ENCODE measurements around the gene CD52. TPM values are rescaled to one million over a fixed set of nuclear protein-coding genes. Genes with fewer than 3 reads are reported as not detected.
A peak's percentile ranks its signal among the peaks of the same experiment; 100 is the strongest.

CD52 gene
- total and polyA plus RNA-seq, 2 experiments from 2014 or later: 7.3 TPM; not detected in 1

DNA sequence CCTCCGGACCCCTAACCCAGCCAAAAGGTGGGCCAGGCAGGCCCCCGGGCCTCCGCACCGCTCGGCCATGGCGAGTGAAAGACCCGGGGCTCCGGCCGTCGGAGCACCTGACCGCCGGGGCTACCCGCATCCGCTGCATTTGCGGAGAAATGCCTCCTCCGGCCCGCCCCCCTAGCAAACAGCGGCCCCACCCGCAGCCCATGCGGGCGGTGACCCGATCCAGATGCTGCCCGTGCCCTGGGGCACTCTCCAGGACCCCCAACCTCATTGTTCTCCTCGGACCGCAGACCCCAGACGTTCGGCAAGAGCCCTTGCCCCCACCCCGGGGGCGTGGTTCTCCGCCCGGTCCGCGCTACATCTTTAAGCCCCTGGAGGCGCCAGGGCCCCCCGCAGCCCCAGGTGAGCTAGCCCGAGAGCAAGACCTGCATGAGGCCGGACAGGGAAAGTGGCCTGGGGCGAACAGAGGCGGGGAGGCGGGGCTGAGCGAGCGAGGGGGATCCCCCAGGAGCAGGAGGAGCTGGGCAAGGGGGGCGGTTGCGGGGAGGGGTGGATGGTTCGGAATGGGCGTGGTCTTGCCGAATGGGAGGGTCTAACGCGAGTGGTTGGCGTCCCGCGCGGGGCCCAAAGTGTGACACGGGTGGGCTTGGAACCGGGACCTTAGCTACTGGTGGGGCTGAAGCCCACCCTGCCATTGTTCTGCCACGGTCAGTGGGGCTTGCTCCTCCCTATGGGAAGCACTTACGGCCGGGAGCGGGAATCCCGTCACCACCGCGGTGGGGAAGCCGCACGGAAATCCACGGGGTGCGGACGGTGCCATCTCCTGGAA, 42.4 kb downstream of the CD52 start:
- Histone ChIP-seq H2AFZ (peak overlapping the region; percentile 98), H3K4me3 (peak overlapping the region; percentile 84), H3K27ac (ENCODE audit: low read depth) (no peak overlapping the region), H4K20me1 (replicated peaks; ENCODE audit: insufficient read depth) (no peaks in the 10 kb centered on the region), H3K79me2 (replicated peaks; ENCODE audit: insufficient read depth) (no peaks in the 10 kb centered on the region), H3K36me3 (ENCODE audit: insufficient read depth) (no peaks in the 10 kb centered on the region), H3F3A (replicated peaks; ENCODE audit: low read depth) (peaks cover 16% of the 10 kb centered on the region; the same call in 1 of the 2 replicates), H3K4me2 (peak overlapping the region; percentile 90), H3K9me2 (ENCODE audit: insufficient read depth) (no peaks in the 10 kb centered on the region), H3K27me3 (ENCODE audit: insufficient read depth) (peaks cover 37% of the 10 kb centered on the region), H3K4me1 (ENCODE audit: insufficient read depth) (peaks cover 15% of the 10 kb centered on the region)
- no peaks in the 10 kb centered on the region for H3K9me3 Mint-ChIP-seq
- H3K27ac Mint-ChIP-seq: no peak overlapping the region
- ATAC-seq (peak; percentile 77), DNase-seq (ENCODE audit: low spot score) (peak; percentile 88)
- H3K4me3 Mint-ChIP-seq: peak overlapping the region; percentile 81
- H3K27me3 Mint-ChIP-seq (ENCODE audit: insufficient read depth, low read depth, poor library complexity): peaks cover 41% of the 10 kb centered on the region
- peak; percentile 58 for TF ChIP-seq POLR2AphosphoS5 (IDR thresholded peaks at IDR 0.05; ENCODE audit: low read depth)
- no peak for TF ChIP-seq CREB1 (CRISPR knock-in tag; IDR thresholded peaks at IDR 0.05; ENCODE audit: low read depth)
- H3K4me1 Mint-ChIP-seq: peaks cover 43% of the 10 kb centered on the region
- no peaks in the 10 kb centered on the region for H3K36me3 Mint-ChIP-seq (ENCODE audit: low read depth)

DNA sequence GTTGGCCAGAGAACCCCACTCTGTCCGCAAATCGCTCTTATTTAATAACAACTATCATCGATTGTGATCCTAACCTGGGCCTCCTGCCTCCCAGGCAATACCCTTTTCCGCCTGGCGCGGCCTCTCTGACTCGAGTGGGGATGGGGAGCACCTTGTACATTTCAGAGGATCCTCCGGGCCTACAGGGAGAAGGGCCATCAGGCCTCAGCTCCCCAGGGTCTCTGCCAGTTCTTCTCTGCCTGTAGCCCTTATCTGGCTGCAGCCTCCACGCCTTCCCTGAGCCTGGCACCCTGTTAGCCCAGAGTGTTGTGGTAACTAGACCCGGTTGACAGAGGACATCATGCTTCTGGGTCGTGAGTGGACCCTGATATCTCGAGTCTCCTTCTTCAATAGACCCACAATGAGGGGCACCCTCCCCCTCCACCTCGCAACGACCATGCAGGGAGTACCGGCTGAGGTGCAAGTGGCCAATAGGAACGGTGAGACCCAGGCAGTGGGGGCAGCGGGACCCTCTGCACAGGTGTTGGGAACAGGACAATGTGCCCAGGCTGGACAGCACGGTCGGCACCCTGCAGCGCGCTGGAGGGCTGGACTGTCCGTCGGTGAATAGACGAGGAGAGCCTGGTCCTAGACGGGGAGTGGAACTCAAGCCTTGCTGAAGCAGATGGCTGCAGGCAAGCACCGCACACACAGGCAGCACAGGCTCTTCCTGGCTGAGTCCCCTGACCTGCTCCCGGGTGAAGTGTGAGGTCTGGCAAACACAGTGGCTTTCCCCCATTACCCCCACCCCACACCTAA, 43.2 kb downstream of the CD52 start:
- Histone ChIP-seq H3K4me2 (peak overlapping the region; percentile 90), H3K9me2 (ENCODE audit: insufficient read depth) (no peaks in the 10 kb centered on the region), H3K27me3 (ENCODE audit: insufficient read depth) (peaks cover 42% of the 10 kb centered on the region), H4K20me1 (replicated peaks; ENCODE audit: insufficient read depth) (no peaks in the 10 kb centered on the region), H2AFZ (peak overlapping the region; percentile 98), H3K4me3 (peak overlapping the region; percentile 84), H3K27ac (ENCODE audit: low read depth) (no peak overlapping the region), H3K79me2 (replicated peaks; ENCODE audit: insufficient read depth) (no peaks in the 10 kb centered on the region), H3K36me3 (ENCODE audit: insufficient read depth) (no peaks in the 10 kb centered on the region), H3F3A (replicated peaks; ENCODE audit: low read depth) (peaks cover 16% of the 10 kb centered on the region; the same call in 1 of the 2 replicates), H3K4me1 (ENCODE audit: insufficient read depth) (peaks cover 15% of the 10 kb centered on the region)
- H3K27me3 Mint-ChIP-seq (ENCODE audit: insufficient read depth, low read depth, poor library complexity): peaks cover 41% of the 10 kb centered on the region
- no peak for DNase-seq (ENCODE audit: low spot score)
- no peak; the same call in 2 of the 3 replicates for ATAC-seq
- H3K4me1 Mint-ChIP-seq: peaks cover 39% of the 10 kb centered on the region
- H3K27ac Mint-ChIP-seq: no peak overlapping the region
- no peaks in the 10 kb centered on the region for H3K9me3 Mint-ChIP-seq
- no peaks in the 10 kb centered on the region for H3K36me3 Mint-ChIP-seq (ENCODE audit: low read depth)
- peak overlapping the region; percentile 81 for H3K4me3 Mint-ChIP-seq
- no peak for TF ChIP-seq EZH2phosphoT487 (IDR thresholded peaks at IDR 0.05; ENCODE audit: unreplicated experiment)
- TF ChIP-seq STAT1 (IDR thresholded peaks at IDR 0.05; ENCODE audit: unreplicated experiment): no peak
- no peak for TF ChIP-seq ZNF331 (CRISPR knock-in tag; IDR thresholded peaks at IDR 0.05; ENCODE audit: low read depth)
- TF ChIP-seq POLR2AphosphoS5 (IDR thresholded peaks at IDR 0.05; ENCODE audit: low read depth): no peak
- no peak for TF ChIP-seq ZNF114 (CRISPR knock-in tag; IDR thresholded peaks at IDR 0.05)
- TF ChIP-seq, protein P1, sequence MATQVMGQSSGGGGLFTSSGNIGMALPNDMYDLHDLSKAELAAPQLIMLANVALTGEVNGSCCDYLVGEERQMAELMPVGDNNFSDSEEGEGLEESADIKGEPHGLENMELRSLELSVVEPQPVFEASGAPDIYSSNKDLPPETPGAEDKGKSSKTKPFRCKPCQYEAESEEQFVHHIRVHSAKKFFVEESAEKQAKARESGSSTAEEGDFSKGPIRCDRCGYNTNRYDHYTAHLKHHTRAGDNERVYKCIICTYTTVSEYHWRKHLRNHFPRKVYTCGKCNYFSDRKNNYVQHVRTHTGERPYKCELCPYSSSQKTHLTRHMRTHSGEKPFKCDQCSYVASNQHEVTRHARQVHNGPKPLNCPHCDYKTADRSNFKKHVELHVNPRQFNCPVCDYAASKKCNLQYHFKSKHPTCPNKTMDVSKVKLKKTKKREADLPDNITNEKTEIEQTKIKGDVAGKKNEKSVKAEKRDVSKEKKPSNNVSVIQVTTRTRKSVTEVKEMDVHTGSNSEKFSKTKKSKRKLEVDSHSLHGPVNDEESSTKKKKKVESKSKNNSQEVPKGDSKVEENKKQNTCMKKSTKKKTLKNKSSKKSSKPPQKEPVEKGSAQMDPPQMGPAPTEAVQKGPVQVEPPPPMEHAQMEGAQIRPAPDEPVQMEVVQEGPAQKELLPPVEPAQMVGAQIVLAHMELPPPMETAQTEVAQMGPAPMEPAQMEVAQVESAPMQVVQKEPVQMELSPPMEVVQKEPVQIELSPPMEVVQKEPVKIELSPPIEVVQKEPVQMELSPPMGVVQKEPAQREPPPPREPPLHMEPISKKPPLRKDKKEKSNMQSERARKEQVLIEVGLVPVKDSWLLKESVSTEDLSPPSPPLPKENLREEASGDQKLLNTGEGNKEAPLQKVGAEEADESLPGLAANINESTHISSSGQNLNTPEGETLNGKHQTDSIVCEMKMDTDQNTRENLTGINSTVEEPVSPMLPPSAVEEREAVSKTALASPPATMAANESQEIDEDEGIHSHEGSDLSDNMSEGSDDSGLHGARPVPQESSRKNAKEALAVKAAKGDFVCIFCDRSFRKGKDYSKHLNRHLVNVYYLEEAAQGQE (IDR thresholded peaks at IDR 0.05; ENCODE audit: unreplicated experiment): no peak
- TF ChIP-seq CTCF (conservative IDR thresholded peaks at IDR 0.05; ENCODE audit: low read depth in 2 of 2): no peak
- TF ChIP-seq ETS1 (IDR thresholded peaks at IDR 0.05): no peak
- TF ChIP-seq EZH2 (IDR thresholded peaks at IDR 0.05; ENCODE audit: low read depth, unreplicated experiment): no peak
- TF ChIP-seq JUNB (IDR thresholded peaks at IDR 0.05; ENCODE audit: unreplicated experiment): no peak
